Activated CD4-positive, alpha-beta T cell treated with anti-CD3 and anti-CD28 coated beads, Interleukin-2, amount 10 ng/mL, durations not matched to agents 7 days and 5 days (primary cell): ENCODE results near the gene PTTG1IP. TPM values are rescaled to one million over a fixed set of nuclear protein-coding genes. Genes with fewer than 3 reads are reported as not detected.

Experiments used
- CTCF ChIA-PET: fragments of 350-600 bp; sonication (Branson Sonifier 250); formaldehyde crosslinking; loops from one replicate; lab custom pipeline; 2021; ENCODE audit warnings: antibody characterized with exemption; lab: Charles Lee
- POLR2A ChIA-PET: fragments of 350-600 bp; sonication (Branson Sonifier 250); formaldehyde crosslinking; loops from one replicate; lab custom pipeline; 2021; ENCODE audit warnings: antibody characterized with exemption; lab: Charles Lee
- DNase-seq: peaks from one replicate; pipeline ENCODE4 v3.0.0-alpha.2; 2020
- H3K27ac Mint-ChIP-seq: one replicate; pipeline ENCODE4 v1.8.0; 2021; ENCODE audit warnings: mild to moderate bottlenecking, moderate library complexity, mixed read lengths
- H3K27me3 Mint-ChIP-seq: one replicate; pipeline ENCODE4 v1.8.0; 2021; ENCODE audit warnings: mixed read lengths
- H3K36me3 Mint-ChIP-seq: one replicate; pipeline ENCODE4 v1.8.0; 2021; ENCODE audit warnings: low read depth, mixed read lengths
- H3K4me1 Mint-ChIP-seq: one replicate; pipeline ENCODE4 v1.8.0; 2021; ENCODE audit warnings: mixed read lengths
- H3K4me3 Mint-ChIP-seq: one replicate; pipeline ENCODE4 v1.8.0; 2021; ENCODE audit warnings: mild to moderate bottlenecking, moderate library complexity, mixed read lengths
- H3K9me3 Mint-ChIP-seq: one replicate; pipeline ENCODE4 v1.8.0; 2021; ENCODE audit warnings: mixed read lengths
- total RNA-seq, 2 experiments: library from RNA; stranded (reverse); gene quantifications; one replicate each; pipeline ENCODE4 v1.2.3, GENCODE V29; 2021

Gene PTTG1IP
- total RNA-seq, 2 experiments from 2014 or later = 70.2 to 79.9 TPM

GRCh38 chr21:44907225-44907965 is 33.9 kb upstream of the PTTG1IP start:
- H3K4me3 Mint-ChIP-seq = no peak overlapping the region
- POLR2A ChIA-PET = interaction anchor here (0.6 kb wide), 1 partner anchor 10 kb away, joined by 3 read pairs; no protein-coding TSS in a partner anchor
- no peak for DNase-seq
- no peak overlapping the region for H3K27ac Mint-ChIP-seq
- H3K27me3 Mint-ChIP-seq = no peaks in the 10 kb centered on the region
- peaks cover 51% of the 10 kb centered on the region for H3K4me1 Mint-ChIP-seq
- CTCF ChIA-PET = interaction anchor here (0.8 to 1.2 kb wide), 3 partner anchors 10 to 28 kb away, joined by 3 read pairs; no protein-coding TSS in a partner anchor
- peaks cover 58% of the 10 kb centered on the region for H3K36me3 Mint-ChIP-seq
- peaks cover 2% of the 10 kb centered on the region for H3K9me3 Mint-ChIP-seq

GRCh38 chr21:44905728-44906090 is 32.2 kb upstream of the PTTG1IP start:
- Mint-ChIP-seq H3K27ac (peak overlapping the region; percentile 54), H3K36me3 (peaks cover 63% of the 10 kb centered on the region), H3K9me3 (peaks cover 2% of the 10 kb centered on the region), H3K4me3 (no peak overlapping the region), H3K27me3 (no peaks in the 10 kb centered on the region), H3K4me1 (peaks cover 34% of the 10 kb centered on the region)
- POLR2A ChIA-PET = no interaction called here
- DNase-seq = no peak
- CTCF ChIA-PET = no interaction called here

- Mint-ChIP-seq H3K36me3 (peaks cover 68% of the 10 kb centered on the region), H3K27ac (no peak overlapping the region), H3K27me3 (no peaks in the 10 kb centered on the region), H3K4me3 (no peak overlapping the region), H3K9me3 (peaks cover 2% of the 10 kb centered on the region), H3K4me1 (peaks cover 30% of the 10 kb centered on the region)
- POLR2A ChIA-PET = no interaction called here
- CTCF ChIA-PET = no interaction called here
- DNase-seq = no peak
Observed at GRCh38 chr21:44905016-44905727, 31.7 kb upstream of the PTTG1IP start.

- POLR2A ChIA-PET = no interaction called here
- peak overlapping the region; percentile 2 for H3K27ac Mint-ChIP-seq
Observed at GRCh38 chr21:44904141-44904923, 30.8 kb upstream of the PTTG1IP start.

GRCh38 chr21:44903689-44904088 is 30.2 kb upstream of the PTTG1IP start:
- POLR2A ChIA-PET = no interaction called here
- CTCF ChIA-PET = no interaction called here
- no peak for DNase-seq
- H3K9me3 Mint-ChIP-seq = peaks cover 2% of the 10 kb centered on the region
- peaks cover 16% of the 10 kb centered on the region for H3K4me1 Mint-ChIP-seq
- no peak overlapping the region for H3K27ac Mint-ChIP-seq
- H3K27me3 Mint-ChIP-seq = no peaks in the 10 kb centered on the region
- H3K36me3 Mint-ChIP-seq = peaks cover 63% of the 10 kb centered on the region
- no peak overlapping the region for H3K4me3 Mint-ChIP-seq

More at GRCh38 chr21:44904141-44904923, 30.8 kb upstream of the PTTG1IP start:
- no peak overlapping the region for H3K4me3 Mint-ChIP-seq
- H3K4me1 Mint-ChIP-seq = peaks cover 22% of the 10 kb centered on the region
- peaks cover 68% of the 10 kb centered on the region for H3K36me3 Mint-ChIP-seq
- no peak for DNase-seq
- no peaks in the 10 kb centered on the region for H3K27me3 Mint-ChIP-seq
- CTCF ChIA-PET = no interaction called here
- H3K9me3 Mint-ChIP-seq = peaks cover 2% of the 10 kb centered on the region

GRCh38 chr21:44903050-44903685 is 29.7 kb upstream of the PTTG1IP start:
- CTCF ChIA-PET = no interaction called here
- POLR2A ChIA-PET = no interaction called here
- DNase-seq = no peak
- Mint-ChIP-seq H3K27me3 (no peaks in the 10 kb centered on the region), H3K4me1 (peaks cover 16% of the 10 kb centered on the region), H3K9me3 (peaks cover 2% of the 10 kb centered on the region), H3K36me3 (peaks cover 65% of the 10 kb centered on the region), H3K27ac (no peak overlapping the region), H3K4me3 (no peak overlapping the region)

- Mint-ChIP-seq H3K27me3 (no peaks in the 10 kb centered on the region), H3K4me1 (peaks cover 17% of the 10 kb centered on the region), H3K36me3 (peaks cover 67% of the 10 kb centered on the region), H3K4me3 (no peak overlapping the region), H3K9me3 (peaks cover 2% of the 10 kb centered on the region), H3K27ac (peak overlapping the region; percentile 19)
- ChIA-PET CTCF (no interaction called here), POLR2A (no interaction called here)
- DNase-seq = no peak
Observed at GRCh38 chr21:44902268-44903049, 29.0 kb upstream of the PTTG1IP start.

GRCh38 chr21:44901391-44902074 is 28.0 kb upstream of the PTTG1IP start:
- Mint-ChIP-seq H3K9me3 (peaks cover 2% of the 10 kb centered on the region), H3K4me3 (no peak overlapping the region), H3K27me3 (no peaks in the 10 kb centered on the region), H3K27ac (no peak overlapping the region), H3K36me3 (peaks cover 67% of the 10 kb centered on the region), H3K4me1 (peaks cover 15% of the 10 kb centered on the region)
- POLR2A ChIA-PET = no interaction called here
- DNase-seq = no peak
- CTCF ChIA-PET = interaction anchor here (1.1 kb wide), 1 partner anchor 8 kb away, joined by 3 read pairs; no protein-coding TSS in a partner anchor

GRCh38 chr21:44900559-44901251 is 27.2 kb upstream of the PTTG1IP start:
- ChIA-PET POLR2A (no interaction called here), CTCF (interaction anchor here (0.8 to 1.1 kb wide), 2 partner anchors 7 to 16 kb away, joined by 3 read pairs; no protein-coding TSS in a partner anchor)
- Mint-ChIP-seq H3K27ac (peak overlapping the region; percentile 74), H3K36me3 (peaks cover 69% of the 10 kb centered on the region), H3K9me3 (peaks cover 2% of the 10 kb centered on the region), H3K4me1 (peaks cover 12% of the 10 kb centered on the region), H3K27me3 (no peaks in the 10 kb centered on the region), H3K4me3 (no peak overlapping the region)
- no peak for DNase-seq

GRCh38 chr21:44899768-44900558 is 26.5 kb upstream of the PTTG1IP start:
- ChIA-PET CTCF (interaction anchor here (0.8 kb wide), 1 partner anchor 16 kb away, joined by 3 read pairs; no protein-coding TSS in a partner anchor), POLR2A (no interaction called here)
- H3K27ac Mint-ChIP-seq = no peak overlapping the region
- peaks cover 12% of the 10 kb centered on the region for H3K4me1 Mint-ChIP-seq
- peaks cover 68% of the 10 kb centered on the region for H3K36me3 Mint-ChIP-seq
- no peak for DNase-seq
- H3K4me3 Mint-ChIP-seq = no peak overlapping the region
- H3K9me3 Mint-ChIP-seq = peaks cover 2% of the 10 kb centered on the region
- H3K27me3 Mint-ChIP-seq = no peaks in the 10 kb centered on the region
